Measurements from ENCODE around the gene BNIP3.

BNIP3 gene

GRCh38 chr10:131944412-131944811, 37.3 kb downstream of the BNIP3 start:
- TF ChIP-seq CREB5 (CRISPR knock-in tag; IDR thresholded peaks at IDR 0.05; ENCODE audit: low read depth) (no peak), TSHZ2 (CRISPR knock-in tag; IDR thresholded peaks at IDR 0.05) (no peak), TCF4 (CRISPR knock-in tag; IDR thresholded peaks at IDR 0.05; ENCODE audit: borderline replicate concordance) (no peak), ISL1 (CRISPR knock-in tag; IDR thresholded peaks at IDR 0.05) (no peak), ZFP30 (CRISPR knock-in tag; IDR thresholded peaks at IDR 0.05) (no peak), ZNF70 (CRISPR knock-in tag; IDR thresholded peaks at IDR 0.05) (no peak), ZFP3 (CRISPR knock-in tag; IDR thresholded peaks at IDR 0.05) (no peak), TOX (CRISPR knock-in tag; IDR thresholded peaks at IDR 0.05; ENCODE audit: borderline replicate concordance) (no peak), ZNF8 (CRISPR knock-in tag; IDR thresholded peaks at IDR 0.05) (no peak), BACH2 (CRISPR knock-in tag; IDR thresholded peaks at IDR 0.05; ENCODE audit: borderline replicate concordance) (no peak)
- TF ChIP-seq, protein P1, sequence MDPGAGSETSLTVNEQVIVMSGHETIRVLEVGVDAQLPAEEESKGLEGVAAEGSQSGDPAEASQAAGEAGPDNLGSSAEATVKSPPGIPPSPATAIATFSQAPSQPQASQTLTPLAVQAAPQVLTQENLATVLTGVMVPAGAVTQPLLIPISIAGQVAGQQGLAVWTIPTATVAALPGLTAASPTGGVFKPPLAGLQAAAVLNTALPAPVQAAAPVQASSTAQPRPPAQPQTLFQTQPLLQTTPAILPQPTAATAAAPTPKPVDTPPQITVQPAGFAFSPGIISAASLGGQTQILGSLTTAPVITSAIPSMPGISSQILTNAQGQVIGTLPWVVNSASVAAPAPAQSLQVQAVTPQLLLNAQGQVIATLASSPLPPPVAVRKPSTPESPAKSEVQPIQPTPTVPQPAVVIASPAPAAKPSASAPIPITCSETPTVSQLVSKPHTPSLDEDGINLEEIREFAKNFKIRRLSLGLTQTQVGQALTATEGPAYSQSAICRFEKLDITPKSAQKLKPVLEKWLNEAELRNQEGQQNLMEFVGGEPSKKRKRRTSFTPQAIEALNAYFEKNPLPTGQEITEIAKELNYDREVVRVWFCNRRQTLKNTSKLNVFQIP (CRISPR knock-in tag; IDR thresholded peaks at IDR 0.05; ENCODE audit: borderline replicate concordance, low read depth): no peak
- ATAC-seq: no peak

DNA sequence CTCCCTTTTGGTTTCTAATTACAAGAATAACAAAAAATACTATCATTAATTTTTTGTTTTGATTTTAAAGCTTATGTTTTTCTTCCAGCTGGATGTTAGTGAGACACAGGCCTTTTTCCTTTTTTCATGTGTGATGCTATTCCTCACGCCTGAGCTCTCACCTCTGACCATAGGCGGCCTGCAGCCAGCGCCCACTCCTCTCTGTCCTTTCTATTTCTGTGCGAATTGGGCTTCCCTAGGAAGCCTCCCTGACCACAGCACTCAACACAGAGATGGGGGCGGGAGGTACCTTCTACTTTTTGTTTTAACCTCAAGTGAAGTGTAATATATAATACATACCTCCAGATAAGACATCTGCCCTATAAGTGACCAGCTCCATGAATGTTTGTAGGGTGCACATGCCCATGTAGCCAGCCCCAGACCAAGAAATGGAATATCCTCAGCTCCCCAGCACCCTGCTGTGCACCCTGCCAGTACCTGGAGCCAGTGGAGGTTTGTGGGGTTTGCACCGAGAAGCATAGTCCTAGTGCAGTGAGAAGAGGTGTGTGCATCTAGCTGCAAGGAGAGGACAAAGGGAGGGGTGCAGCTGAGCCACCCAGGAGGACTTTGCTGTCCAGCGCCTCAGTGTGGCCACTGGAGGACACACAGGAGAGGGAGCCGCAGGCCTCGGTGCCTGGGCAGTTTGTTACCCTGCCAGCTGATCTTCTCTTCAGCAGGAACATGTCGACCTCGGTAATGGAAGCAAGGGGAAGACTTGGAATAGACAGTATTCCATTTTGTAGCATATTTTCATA, 38.5 kb downstream of the BNIP3 start:
- ATAC-seq: peak; percentile 45; the same call in 2 of the 3 replicates
- TF ChIP-seq CREB5 (CRISPR knock-in tag; IDR thresholded peaks at IDR 0.05; ENCODE audit: low read depth): no peak
- TF ChIP-seq ZNF8 (CRISPR knock-in tag; IDR thresholded peaks at IDR 0.05): no peak
- TF ChIP-seq, protein P1 (CRISPR knock-in tag; IDR thresholded peaks at IDR 0.05; ENCODE audit: borderline replicate concordance, low read depth): no peak
- no peak for TF ChIP-seq ZC3H10 (CRISPR knock-in tag; IDR thresholded peaks at IDR 0.05)
- TF ChIP-seq PPARA (CRISPR knock-in tag; IDR thresholded peaks at IDR 0.05; ENCODE audit: borderline replicate concordance): no peak
- TF ChIP-seq ZNF70 (CRISPR knock-in tag; IDR thresholded peaks at IDR 0.05): no peak

- TF ChIP-seq ZFP3 (CRISPR knock-in tag; IDR thresholded peaks at IDR 0.05) (no peak), ESRRG (CRISPR knock-in tag; IDR thresholded peaks at IDR 0.05) (no peak), ARNTL (CRISPR knock-in tag; IDR thresholded peaks at IDR 0.05; ENCODE audit: borderline replicate concordance, low read depth) (no peak), TSHZ2 (CRISPR knock-in tag; IDR thresholded peaks at IDR 0.05) (no peak), ZNF565 (CRISPR knock-in tag; conservative IDR thresholded peaks at IDR 0.05; ENCODE audit: low read depth) (no peak), CSRNP3 (CRISPR knock-in tag; IDR thresholded peaks at IDR 0.05) (no peak), ZNF70 (CRISPR knock-in tag; IDR thresholded peaks at IDR 0.05) (no peak), ZNF8 (CRISPR knock-in tag; IDR thresholded peaks at IDR 0.05) (no peak), CSDC2 (CRISPR knock-in tag; IDR thresholded peaks at IDR 0.05) (no peak)
- TF ChIP-seq, protein P2, sequence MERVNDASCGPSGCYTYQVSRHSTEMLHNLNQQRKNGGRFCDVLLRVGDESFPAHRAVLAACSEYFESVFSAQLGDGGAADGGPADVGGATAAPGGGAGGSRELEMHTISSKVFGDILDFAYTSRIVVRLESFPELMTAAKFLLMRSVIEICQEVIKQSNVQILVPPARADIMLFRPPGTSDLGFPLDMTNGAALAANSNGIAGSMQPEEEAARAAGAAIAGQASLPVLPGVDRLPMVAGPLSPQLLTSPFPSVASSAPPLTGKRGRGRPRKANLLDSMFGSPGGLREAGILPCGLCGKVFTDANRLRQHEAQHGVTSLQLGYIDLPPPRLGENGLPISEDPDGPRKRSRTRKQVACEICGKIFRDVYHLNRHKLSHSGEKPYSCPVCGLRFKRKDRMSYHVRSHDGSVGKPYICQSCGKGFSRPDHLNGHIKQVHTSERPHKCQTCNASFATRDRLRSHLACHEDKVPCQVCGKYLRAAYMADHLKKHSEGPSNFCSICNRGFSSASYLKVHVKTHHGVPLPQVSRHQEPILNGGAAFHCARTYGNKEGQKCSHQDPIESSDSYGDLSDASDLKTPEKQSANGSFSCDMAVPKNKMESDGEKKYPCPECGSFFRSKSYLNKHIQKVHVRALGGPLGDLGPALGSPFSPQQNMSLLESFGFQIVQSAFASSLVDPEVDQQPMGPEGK (CRISPR knock-in tag; IDR thresholded peaks at IDR 0.05; ENCODE audit: borderline replicate concordance): no peak
- no peak for ATAC-seq
These were observed 39.3 kb downstream of the BNIP3 start for GRCh38 chr10:131942455-131942854.

Data from SK-N-SH treated with all-trans-retinoic acid at 6 μM for 48 hours (cell line).